GM21723 (cell line): ENCODE measurements around the gene MMP19.
"Not testable (repeated sequence)": the region's sequence is repeated elsewhere in the genome, so short reads cannot be mapped to it uniquely, and the experiment has no call there.

ENCODE experiments used
- ATAC-seq: cut with Tn5 transposase; IDR thresholded peaks from one replicate; pipeline ENCODE4 v1.9.1; 2021; ENCODE audit warnings: mild to moderate bottlenecking, moderate library complexity; ENCODE audit not compliant: unreplicated experiment

Gene MMP19

GRCh38 chr12:55842681-55843429, at the start of gene MMP19:
Gene MMP19 (minus strand): TSS chr12:55842936. CDS start chr12:55842830, 106 bp downstream.
- ATAC-seq = no peak

- no peak for ATAC-seq
Measured at GRCh38 chr12:55891310-55891709, 48.6 kb upstream of the MMP19 start.

GRCh38 chr12:55885113-55885512, 42.4 kb upstream of the MMP19 start:
- ATAC-seq = no peak

GRCh38 chr12:55877824-55878223, 35.1 kb upstream of the MMP19 start:
- ATAC-seq = no peak

GRCh38 chr12:55875704-55876467, 33.1 kb upstream of the MMP19 start:
- no peak for ATAC-seq

GRCh38 chr12:55874443-55874842, 31.7 kb upstream of the MMP19 start:
- ATAC-seq = no peak

- not testable (repeated sequence) for ATAC-seq
Measured at GRCh38 chr12:55866454-55867004, 23.8 kb upstream of the MMP19 start.

- ATAC-seq = no peak
Measured at GRCh38 chr12:55865327-55865726, 22.6 kb upstream of the MMP19 start.

- ATAC-seq = not testable (repeated sequence)
Measured at GRCh38 chr12:55862931-55863330, 20.2 kb upstream of the MMP19 start.

GRCh38 chr12:55862286-55862685, 19.6 kb upstream of the MMP19 start:
- no peak for ATAC-seq

GRCh38 chr12:55861871-55862270, 19.1 kb upstream of the MMP19 start:
- no peak for ATAC-seq

GRCh38 chr12:55861396-55861795, 18.7 kb upstream of the MMP19 start:
- ATAC-seq = no peak

GRCh38 chr12:55852740-55853139, 10.0 kb upstream of the MMP19 start:
- no peak for ATAC-seq

GRCh38 chr12:55850893-55851292, 8.2 kb upstream of the MMP19 start:
- ATAC-seq = no peak

GRCh38 chr12:55850401-55850800, 7.7 kb upstream of the MMP19 start:
- ATAC-seq = no peak

GRCh38 chr12:55849616-55850343, 7.0 kb upstream of the MMP19 start:
- no peak for ATAC-seq

GRCh38 chr12:55847603-55848291, 5.0 kb upstream of the MMP19 start:
- ATAC-seq = no peak

GRCh38 chr12:55847033-55847432, 4.3 kb upstream of the MMP19 start:
- ATAC-seq = no peak

GRCh38 chr12:55845785-55846496, 3.2 kb upstream of the MMP19 start:
- no peak for ATAC-seq

- no peak for ATAC-seq
Measured at GRCh38 chr12:55845361-55845760, 2.6 kb upstream of the MMP19 start.
